Psoas muscle (tissue), 8 donors: ENCODE results near the gene DMKN. TPM values are rescaled to one million over a fixed set of nuclear protein-coding genes. Genes with fewer than 3 reads are reported as not detected.
A peak's percentile ranks its signal among the peaks of the same experiment; 100 is the strongest.

Experiments
- ATAC-seq, 4 donors: fragments of 200-7000 bp; cut with Tn5 transposase; one replicate each; pipeline ENCODE4 v1.9.1; 2020; ENCODE audit warnings: moderate library complexity in 3 of 4, mild to moderate bottlenecking in 2 of 4
- DNase-seq, 2 donors: peaks; one replicate each; pipeline ENCODE4 v3.0.0-alpha.2; 2020
- H3K27ac ChIP-seq: fragments of 200-600 bp; one replicate; pipeline ENCODE4 v1.8.0; 2022
- H3K27me3 ChIP-seq, 3 donors: fragments of 200-600 bp in 1 of 3; one replicate each; pipeline versions ENCODE4 v1.6.1 to v1.8.0; 2013 to 2022; ENCODE audit warnings: low read length in 2 of 3, mild to moderate bottlenecking in 2 of 3, moderate library complexity in 1 of 3; ENCODE audit not compliant: insufficient read depth in 3 of 3
- H3K36me3 ChIP-seq, 2 donors: fragments of 200-600 bp in 1 of 2; one replicate each; pipeline versions ENCODE4 v1.6.1 to v1.8.0; 2013 to 2022; ENCODE audit warnings: low read depth in 1 of 2, mild to moderate bottlenecking in 1 of 2, moderate library complexity in 1 of 2; ENCODE audit not compliant: insufficient read depth in 1 of 2
- H3K4me1 ChIP-seq: fragments of 200-600 bp; one replicate; pipeline ENCODE4 v1.8.0; 2022
- H3K4me3 ChIP-seq: fragments of 200-600 bp; one replicate; pipeline ENCODE4 v1.8.0; 2022; ENCODE audit warnings: mild to moderate bottlenecking
- H3K9me3 ChIP-seq: fragments of 200-600 bp; one replicate; pipeline ENCODE4 v1.8.0; 2022
- WGBS, 3 donors: extraction: QIAGEN DNeasy Blood & Tissue Kit; methylation state at CpG; one replicate each; pipeline versions ENCODE4 v1.1.6 to v1.1.7; 2013; 5-methylcytosine and 5-hydroxymethylcytosine counted together
- intact Hi-C, 2 donors: fragments of 100-400 bp; cut with DNase I; formaldehyde crosslinking; loops; one replicate each; pipeline versions ENCODE4 v1.11.0 to v1.14.2; 2022
- polyA plus RNA-seq, 3 donors: library from polyadenylated mRNA; stranded (reverse); fragments of 200-250 nt; gene quantifications; one replicate each; pipeline ENCODE4 v1.2.3, GENCODE V29; 2013
- total RNA-seq, 4 donors: library from RNA; stranded (reverse); fragmentation: NEBNext Ultra II Directional in 2 of 4; extraction: Animal tissue kit (Norgen Biotek cat#: 25700) in 2 of 4; gene quantifications; one replicate each; pipeline versions ENCODE4 v1.2.1 to v1.2.4, GENCODE V29; 2021 to 2023
- TF ChIP-seq, protein P1 (sequence below): fragments of 200-600 bp; IDR thresholded peaks from one replicate; pipeline ENCODE4 v1.8.0; 2022; ENCODE audit warnings: antibody characterized with exemption
- donor health status: healthy with polysubstance abuse.
- donor health status: DM: no; HTN: no; CAD: no; lungs with moderate emphysema.
- donor health status: Bipolar disorder and iron deficiency.
- donor health status: healthy.
- donor health status: DM: yes; HTN: yes; CAD: no.
- donor health status: DM: no; HTN: no; CAD: no.
- donor health status: DM: no; HTN: no; CAD: no.
- donor health status: DM: yes; HTN: yes; CAD: no.

DMKN gene
- total and polyA plus RNA-seq, 7 donors = 0.21 to 0.77 (median 0.54) TPM; not detected in 1

- H3K4me3 ChIP-seq = peak overlapping the region; percentile 51
- TF ChIP-seq, protein P1, sequence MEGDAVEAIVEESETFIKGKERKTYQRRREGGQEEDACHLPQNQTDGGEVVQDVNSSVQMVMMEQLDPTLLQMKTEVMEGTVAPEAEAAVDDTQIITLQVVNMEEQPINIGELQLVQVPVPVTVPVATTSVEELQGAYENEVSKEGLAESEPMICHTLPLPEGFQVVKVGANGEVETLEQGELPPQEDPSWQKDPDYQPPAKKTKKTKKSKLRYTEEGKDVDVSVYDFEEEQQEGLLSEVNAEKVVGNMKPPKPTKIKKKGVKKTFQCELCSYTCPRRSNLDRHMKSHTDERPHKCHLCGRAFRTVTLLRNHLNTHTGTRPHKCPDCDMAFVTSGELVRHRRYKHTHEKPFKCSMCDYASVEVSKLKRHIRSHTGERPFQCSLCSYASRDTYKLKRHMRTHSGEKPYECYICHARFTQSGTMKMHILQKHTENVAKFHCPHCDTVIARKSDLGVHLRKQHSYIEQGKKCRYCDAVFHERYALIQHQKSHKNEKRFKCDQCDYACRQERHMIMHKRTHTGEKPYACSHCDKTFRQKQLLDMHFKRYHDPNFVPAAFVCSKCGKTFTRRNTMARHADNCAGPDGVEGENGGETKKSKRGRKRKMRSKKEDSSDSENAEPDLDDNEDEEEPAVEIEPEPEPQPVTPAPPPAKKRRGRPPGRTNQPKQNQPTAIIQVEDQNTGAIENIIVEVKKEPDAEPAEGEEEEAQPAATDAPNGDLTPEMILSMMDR = no peak
- DNase-seq (no peak), ATAC-seq (no peak)
- H3K4me1 ChIP-seq = no peaks in the 10 kb centered on the region
- intact Hi-C loops = no loop called here
- H3K9me3 ChIP-seq = no peaks in the 10 kb centered on the region
- H3K27ac ChIP-seq = no peak overlapping the region
- 26 to 27% (median 27%) methylated on average over 48 to 53 of the region's 53 CpGs for WGBS, 3 donors
- peaks cover 0 to 47% (median 22%) of the 10 kb centered on the region in 3 donors for H3K27me3 ChIP-seq
- H3K36me3 ChIP-seq = no peaks in the 10 kb centered on the region
Measured at GRCh38 chr19:35558400-35559280, 45.2 kb upstream of the DMKN start.

- Histone ChIP-seq H3K36me3 (no peaks in the 10 kb centered on the region), H3K27ac (no peak overlapping the region), H3K4me1 (no peaks in the 10 kb centered on the region), H3K4me3 (peak overlapping the region; percentile 51), H3K9me3 (no peaks in the 10 kb centered on the region), H3K27me3 (peaks cover 0 to 47% (median 22%) of the 10 kb centered on the region in 3 donors)
- ATAC-seq = peak; percentile 67 to 92 (median 79)
- 3 to 6% (median 4%) methylated on average over 39 to 60 of the region's 60 CpGs for WGBS, 3 donors
- intact Hi-C loops = no loop called here
- DNase-seq = peak; percentile 68 to 80
- TF ChIP-seq, protein P1 = no peak
Measured at GRCh38 chr19:35557539-35558399, 44.3 kb upstream of the DMKN start.

GRCh38 chr19:35556846-35557538, 43.5 kb upstream of the DMKN start:
- Histone ChIP-seq H3K4me3 (no peak overlapping the region), H3K9me3 (no peaks in the 10 kb centered on the region), H3K4me1 (no peaks in the 10 kb centered on the region), H3K27ac (no peak overlapping the region), H3K36me3 (no peaks in the 10 kb centered on the region), H3K27me3 (peaks cover 0 to 40% (median 19%) of the 10 kb centered on the region in 3 donors)
- intact Hi-C loops = no loop called here
- 81 to 82% (median 82%) methylated on average over 16 of the region's 16 CpGs for WGBS, 3 donors
- TF ChIP-seq, protein P1 = no peak
- ATAC-seq (peak in 1 of 4 donors; percentile 7), DNase-seq (no peak)

- WGBS, 3 donors = 78 to 82% (median 80%) methylated on average over 9 of the region's 9 CpGs
- peaks cover 0 to 32% (median 19%) of the 10 kb centered on the region in 3 donors for H3K27me3 ChIP-seq
- no peaks in the 10 kb centered on the region for H3K36me3 ChIP-seq
- TF ChIP-seq, protein P1 = no peak
- no peak overlapping the region for H3K27ac ChIP-seq
- intact Hi-C loops = no loop called here
- ATAC-seq = no peak
- no peak for DNase-seq
- H3K4me1 ChIP-seq = no peaks in the 10 kb centered on the region
- H3K4me3 ChIP-seq = no peak overlapping the region
- no peaks in the 10 kb centered on the region for H3K9me3 ChIP-seq
Measured at GRCh38 chr19:35556025-35556590, 42.7 kb upstream of the DMKN start.
